OCI-LY1 (cell line): ENCODE data around the gene MRPS6.

Experiments used
- H2AFZ ChIP-seq: fragments of 200-600 bp; sonication (generic), shearing (Covaris generic); 2 replicates; pipeline ENCODE4 v1.6.0; 2014; ENCODE audit warnings: antibody characterized with exemption, mild to moderate bottlenecking, low read length
- H3F3A ChIP-seq: fragments of 200-600 bp; sonication (generic), shearing (Covaris generic); 2 replicates; pipeline ENCODE4 v1.6.0; 2014; ENCODE audit warnings: mild to moderate bottlenecking, antibody characterized with exemption, low read length, moderate library complexity; ENCODE audit not compliant: insufficient read depth
- H3K27ac ChIP-seq: fragments of 200-600 bp; sonication (generic); 2 replicates; pipeline ENCODE4 v1.5.1; 2014; ENCODE audit warnings: low read length, mixed run types, mild to moderate bottlenecking, low read depth; ENCODE audit not compliant: poor library complexity, severe bottlenecking
- H3K27me3 ChIP-seq: fragments of 200-600 bp; sonication (generic); 2 replicates; pipeline ENCODE4 v1.6.0; 2014; ENCODE audit warnings: antibody characterized with exemption, mild to moderate bottlenecking, low read length, moderate library complexity; ENCODE audit not compliant: insufficient read depth
- H3K36me3 ChIP-seq: fragments of 200-600 bp; sonication (generic); 2 replicates; pipeline ENCODE4 v1.6.1; 2014; ENCODE audit warnings: mild to moderate bottlenecking, antibody characterized with exemption, low read length, moderate library complexity, mixed read lengths; ENCODE audit not compliant: insufficient read depth
- H3K4me1 ChIP-seq: fragments of 200-600 bp; sonication (generic); 2 replicates; pipeline ENCODE4 v1.5.1; 2014; ENCODE audit warnings: mild to moderate bottlenecking, low read length, moderate library complexity; ENCODE audit not compliant: insufficient read depth, severe bottlenecking
- H3K4me2 ChIP-seq: fragments of 200-600 bp; sonication (generic), shearing (Covaris generic); 2 replicates; pipeline ENCODE4 v1.6.1; 2014; ENCODE audit warnings: low read length
- H3K4me3 ChIP-seq: fragments of 200-600 bp; sonication (generic); 2 replicates; pipeline ENCODE4 v1.5.1; 2014; ENCODE audit warnings: low read length, low read depth, mild to moderate bottlenecking, mixed read lengths; ENCODE audit not compliant: poor library complexity, severe bottlenecking
- H3K79me2 ChIP-seq: fragments of 200-600 bp; shearing (Covaris generic); 2 replicates; pipeline ENCODE4 v1.6.1; 2016; ENCODE audit warnings: mixed run types, low read length, mixed read lengths; ENCODE audit not compliant: insufficient read depth
- H3K9ac ChIP-seq: fragments of 200-600 bp; sonication (generic), shearing (Covaris generic); 2 replicates; pipeline ENCODE4 v1.6.1; 2014; ENCODE audit warnings: mild to moderate bottlenecking, low read length, mixed read lengths
- H3K9me2 ChIP-seq: fragments of 200-600 bp; sonication (generic), shearing (Covaris generic); 2 replicates; pipeline ENCODE4 v1.6.1; 2014; ENCODE audit warnings: low read depth, mild to moderate bottlenecking, low read length, mixed read lengths
- H3K9me3 ChIP-seq: fragments of 200-600 bp; shearing (Covaris generic); 2 replicates; pipeline ENCODE4 v1.6.1; 2014; ENCODE audit warnings: low read length, mixed read lengths
- H4K20me1 ChIP-seq: fragments of 200-600 bp; sonication (generic), shearing (Covaris generic); 2 replicates; pipeline ENCODE4 v1.6.0; 2016; ENCODE audit warnings: mild to moderate bottlenecking, low read length; ENCODE audit not compliant: insufficient read depth
- EZH2 ChIP-seq: fragments of 200-600 bp; sonication (generic), shearing (Covaris generic); IDR thresholded peaks from 2 replicates; pipeline ENCODE4 v1.8.0; 2017; ENCODE audit warnings: borderline replicate concordance, mixed run types, mild to moderate bottlenecking, antibody characterized with exemption, low read length, moderate library complexity, mixed read lengths
- TF ChIP-seq, protein P1 (sequence below): fragments of 200-600 bp; sonication (generic), shearing (Covaris generic); IDR thresholded peaks from 2 replicates; pipeline ENCODE4 v1.5.1; 2017; ENCODE audit warnings: mild to moderate bottlenecking, antibody characterized with exemption, low read length, moderate library complexity, mixed read lengths

The MRPS6 gene

DNA sequence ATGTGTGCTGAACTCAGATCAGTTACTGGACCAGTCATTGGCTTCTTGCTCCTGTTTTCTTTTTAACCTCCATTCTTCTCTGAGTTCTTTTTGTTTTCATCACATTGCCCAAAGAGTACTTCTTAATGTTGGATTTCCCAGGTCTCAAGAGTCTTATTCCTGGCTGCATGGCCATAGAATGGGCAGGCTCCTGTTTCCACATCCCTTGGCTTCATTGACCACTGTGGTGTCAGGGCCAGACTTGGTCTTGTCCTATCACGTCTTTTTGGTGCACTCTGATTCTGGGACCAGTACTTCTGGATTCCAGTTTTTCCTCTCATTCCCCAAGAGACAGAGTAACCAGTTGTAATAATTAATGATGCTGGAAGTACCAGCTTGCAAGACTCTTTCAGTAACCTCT lies 41.8 kb downstream of the MRPS6 start:
- H3K27ac ChIP-seq: no peak overlapping the region
- H3F3A ChIP-seq: no peaks in the 10 kb centered on the region
- H4K20me1 ChIP-seq: no peaks in the 10 kb centered on the region
- peaks cover 45% of the 10 kb centered on the region for H3K79me2 ChIP-seq
- no peak overlapping the region for H3K4me3 ChIP-seq
- H3K9ac ChIP-seq: no peak overlapping the region
- no peaks in the 10 kb centered on the region for H3K9me3 ChIP-seq
- H2AFZ ChIP-seq: no peak overlapping the region
- H3K9me2 ChIP-seq: no peaks in the 10 kb centered on the region
- TF ChIP-seq EZH2: no peak
- TF ChIP-seq, protein P1, sequence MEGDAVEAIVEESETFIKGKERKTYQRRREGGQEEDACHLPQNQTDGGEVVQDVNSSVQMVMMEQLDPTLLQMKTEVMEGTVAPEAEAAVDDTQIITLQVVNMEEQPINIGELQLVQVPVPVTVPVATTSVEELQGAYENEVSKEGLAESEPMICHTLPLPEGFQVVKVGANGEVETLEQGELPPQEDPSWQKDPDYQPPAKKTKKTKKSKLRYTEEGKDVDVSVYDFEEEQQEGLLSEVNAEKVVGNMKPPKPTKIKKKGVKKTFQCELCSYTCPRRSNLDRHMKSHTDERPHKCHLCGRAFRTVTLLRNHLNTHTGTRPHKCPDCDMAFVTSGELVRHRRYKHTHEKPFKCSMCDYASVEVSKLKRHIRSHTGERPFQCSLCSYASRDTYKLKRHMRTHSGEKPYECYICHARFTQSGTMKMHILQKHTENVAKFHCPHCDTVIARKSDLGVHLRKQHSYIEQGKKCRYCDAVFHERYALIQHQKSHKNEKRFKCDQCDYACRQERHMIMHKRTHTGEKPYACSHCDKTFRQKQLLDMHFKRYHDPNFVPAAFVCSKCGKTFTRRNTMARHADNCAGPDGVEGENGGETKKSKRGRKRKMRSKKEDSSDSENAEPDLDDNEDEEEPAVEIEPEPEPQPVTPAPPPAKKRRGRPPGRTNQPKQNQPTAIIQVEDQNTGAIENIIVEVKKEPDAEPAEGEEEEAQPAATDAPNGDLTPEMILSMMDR: no peak
- H3K4me2 ChIP-seq: no peak overlapping the region
- H3K27me3 ChIP-seq: no peaks in the 10 kb centered on the region
- peaks cover 38% of the 10 kb centered on the region for H3K36me3 ChIP-seq
- peaks cover 3% of the 10 kb centered on the region for H3K4me1 ChIP-seq

DNA sequence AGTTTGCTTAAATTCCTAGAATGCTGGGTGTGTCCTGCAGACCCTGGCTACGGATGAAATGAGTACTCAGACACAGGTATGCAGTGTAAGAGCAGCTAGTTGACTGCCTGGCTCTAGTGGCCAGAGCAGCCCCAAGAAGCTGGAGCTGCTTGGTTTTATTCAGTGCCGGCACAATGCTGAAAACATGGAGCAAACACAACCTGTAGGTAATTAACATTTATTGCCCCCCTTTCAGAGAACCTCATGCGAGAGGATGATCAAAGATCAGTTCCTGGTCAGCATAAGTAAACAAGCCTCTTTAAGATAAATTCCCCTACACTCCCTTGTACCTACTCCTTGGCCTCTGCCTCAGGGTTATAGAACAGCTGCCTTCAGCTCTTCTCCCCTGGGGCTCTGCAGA lies 43.2 kb downstream of the MRPS6 start:
- H3K9ac ChIP-seq: no peak overlapping the region
- TF ChIP-seq, protein P1: no peak
- TF ChIP-seq EZH2: no peak
- H3K79me2 ChIP-seq: peaks cover 50% of the 10 kb centered on the region
- H3K4me2 ChIP-seq: no peak overlapping the region
- H2AFZ ChIP-seq: no peak overlapping the region
- no peaks in the 10 kb centered on the region for H3F3A ChIP-seq
- no peaks in the 10 kb centered on the region for H3K9me3 ChIP-seq
- H4K20me1 ChIP-seq: no peaks in the 10 kb centered on the region
- H3K9me2 ChIP-seq: no peaks in the 10 kb centered on the region
- H3K4me1 ChIP-seq: peaks cover 13% of the 10 kb centered on the region
- H3K27me3 ChIP-seq: no peaks in the 10 kb centered on the region
- H3K36me3 ChIP-seq: peaks cover 31% of the 10 kb centered on the region
- no peak overlapping the region for H3K27ac ChIP-seq
- no peak overlapping the region for H3K4me3 ChIP-seq

DNA sequence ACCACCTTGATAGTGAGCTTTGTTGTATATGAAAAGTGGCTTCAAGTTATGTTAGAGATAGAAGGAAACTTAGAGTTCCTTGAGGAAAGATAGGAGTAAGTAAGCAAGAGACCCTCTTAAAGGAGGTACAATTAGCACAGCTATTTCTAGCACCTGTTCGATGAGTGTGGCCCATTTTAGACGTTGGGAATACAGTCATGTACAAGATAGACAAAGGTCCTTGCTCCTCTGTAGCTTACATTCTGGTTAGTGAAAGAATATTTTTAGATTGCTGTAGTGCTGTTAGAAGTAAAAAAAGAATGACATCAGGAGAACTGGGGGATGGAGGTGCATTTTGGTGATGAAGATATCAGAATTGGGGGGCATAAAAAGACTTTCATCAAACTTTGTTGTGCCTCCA lies 47.5 kb downstream of the MRPS6 start:
- no peak for TF ChIP-seq EZH2
- TF ChIP-seq, protein P1: no peak
- Histone ChIP-seq H3K27ac (no peak overlapping the region), H3F3A (no peaks in the 10 kb centered on the region), H3K27me3 (no peaks in the 10 kb centered on the region), H3K79me2 (peaks cover 50% of the 10 kb centered on the region), H4K20me1 (no peaks in the 10 kb centered on the region), H3K9me2 (no peaks in the 10 kb centered on the region), H3K4me3 (no peak overlapping the region), H3K9ac (no peak overlapping the region), H3K4me1 (peaks cover 25% of the 10 kb centered on the region), H3K36me3 (peaks cover 44% of the 10 kb centered on the region), H3K9me3 (no peaks in the 10 kb centered on the region), H3K4me2 (no peak overlapping the region), H2AFZ (no peak overlapping the region)
